OCI-LY1 (cell line): ENCODE results near the gene WDR72.

Experiments
- CTCF ChIP-seq: fragments of 200-600 bp; sonication (generic), shearing (Covaris generic); IDR thresholded peaks from 2 replicates; pipeline ENCODE4 v1.5.1; 2017; ENCODE audit warnings: mild to moderate bottlenecking, antibody characterized with exemption, low read length, moderate library complexity, mixed read lengths
- EZH2 ChIP-seq: fragments of 200-600 bp; sonication (generic), shearing (Covaris generic); IDR thresholded peaks from 2 replicates; pipeline ENCODE4 v1.8.0; 2017; ENCODE audit warnings: borderline replicate concordance, mixed run types, mild to moderate bottlenecking, antibody characterized with exemption, low read length, moderate library complexity, mixed read lengths

GRCh38 chr15:53576841-53577240 lies 182.6 kb downstream of the WDR72 start:
- no peak for TF ChIP-seq CTCF
- no peak for TF ChIP-seq EZH2
